HCT116 (cell line): ENCODE measurements around the gene RHBDF1. TPM values are rescaled to one million over a fixed set of nuclear protein-coding genes. Genes with fewer than 3 reads are reported as not detected.

ENCODE experiments used
- ATAC-seq: fragments of 200-7000 bp; cut with Tn5 transposase; 2 replicates; pipeline ENCODE4 v1.9.1; 2020; ENCODE audit warnings: mild to moderate bottlenecking, moderate library complexity
- BruUV-seq: library from RNA; stranded (reverse); fragments of 400-500 nt; replicated peaks from 2 replicates; lab custom pipeline; 2021; lab: Mats Ljungman, UMichigan
- CTCF ChIA-PET: fragments of 300-600 bp; sonication (Branson Sonifier 250); formaldehyde crosslinking; loops from one replicate; lab custom pipeline; 2021; ENCODE audit warnings: antibody characterized with exemption; lab: Charles Lee
- POLR2A ChIA-PET: fragments of 300-600, 350-600 bp; sonication (Branson Sonifier 250); formaldehyde crosslinking; loops from one replicate; lab custom pipeline; 2021; ENCODE audit warnings: antibody characterized with exemption; lab: Charles Lee
- RAD21 ChIA-PET, 2 experiments: fragments of 300-600 bp; sonication (Branson Sonifier 250); formaldehyde crosslinking; loops; one replicate each; lab custom pipeline; 2023; ENCODE audit warnings: low total read pairs in 2 of 2; ENCODE audit not compliant: uncharacterized antibody in 2 of 2, unreplicated experiment in 2 of 2, low non-redundant PET in 1 of 2; lab: Charles Lee
- DNase-seq: peaks from one replicate; pipeline ENCODE4 v3.0.0-alpha.2; 2010; ENCODE audit warnings: low read depth, low spot score
- H2AFZ ChIP-seq: fragments of 200-600 bp; shearing (Covaris generic), sonication (generic); 2 replicates; pipeline ENCODE4 v1.6.1; 2017; ENCODE audit warnings: low read depth, mixed run types, mixed read lengths, antibody characterized with exemption, low read length; ENCODE audit not compliant: poor library complexity, severe bottlenecking
- H3K27ac ChIP-seq: 2 replicates; pipeline ENCODE4 v1.5.1; 2012; ENCODE audit warnings: low read depth, low read length
- H3K27me3 ChIP-seq: fragments of 200-600 bp; sonication (generic); 2 replicates; pipeline ENCODE4 v1.6.1; 2016; ENCODE audit warnings: mixed run types, low read length, mixed read lengths; ENCODE audit not compliant: insufficient read depth
- H3K36me3 ChIP-seq, 2 experiments: fragments of 200-500 bp in 1 of 2; fragments of 200-600 bp in 1 of 2; sonication (Bioruptor generic) in 1 of 2; sonication (generic) in 1 of 2; 2 replicates each; pipeline versions ENCODE4 v1.5.1 to v1.6.1; 2014 to 2016; ENCODE audit warnings: low read length in 2 of 2, inconsistent platforms in 1 of 2, mixed read lengths in 1 of 2, mixed run types in 1 of 2; ENCODE audit not compliant: insufficient read depth in 2 of 2, control insufficient read depth in 1 of 2
- H3K4me1 ChIP-seq, 2 experiments: fragments of 200-600 bp in 1 of 2; sonication (generic) in 1 of 2; 2 replicates each; pipeline versions ENCODE4 v1.5.1 to v1.6.1; 2012 to 2017; ENCODE audit warnings: low read length in 2 of 2, inconsistent platforms in 1 of 2, mild to moderate bottlenecking in 1 of 2, mixed read lengths in 1 of 2, mixed run types in 1 of 2, moderate library complexity in 1 of 2; ENCODE audit not compliant: insufficient read depth in 2 of 2, control insufficient read depth in 1 of 2
- H3K4me2 ChIP-seq: fragments of 200-600 bp; sonication (generic); 2 replicates; pipeline ENCODE4 v1.6.1; 2017; ENCODE audit warnings: mixed run types, low read length, mixed read lengths
- H3K4me3 ChIP-seq, 2 experiments: fragments of 200-600 bp in 1 of 2; sonication (generic) in 1 of 2; replicated peaks in 1 of 2; 2 replicates each; pipeline ENCODE4 v1.5.1; 2011 to 2016; ENCODE audit warnings: low read length in 2 of 2, control low read depth in 1 of 2, low read depth in 1 of 2, mild to moderate bottlenecking in 1 of 2, mixed read lengths in 1 of 2, mixed run types in 1 of 2
- H3K79me2 ChIP-seq: fragments of 200-600 bp; sonication (generic); 2 replicates; pipeline ENCODE4 v1.6.1; 2017; ENCODE audit warnings: mild to moderate bottlenecking, mixed run types, low read length, moderate library complexity, mixed read lengths; ENCODE audit not compliant: insufficient read depth
- H3K9ac ChIP-seq: fragments of 200-600 bp; sonication (generic); 2 replicates; pipeline ENCODE4 v1.6.1; 2016; ENCODE audit warnings: low read length, mixed read lengths
- H3K9me2 ChIP-seq: fragments of 200-600 bp; sonication (generic), shearing (Covaris generic); 2 replicates; pipeline ENCODE4 v1.6.1; 2017; ENCODE audit warnings: mixed run types, mild to moderate bottlenecking, moderate library complexity; ENCODE audit not compliant: insufficient read depth
- H3K9me3 ChIP-seq, 2 experiments: fragments of 200-500 bp in 1 of 2; fragments of 200-600 bp in 1 of 2; sonication (Bioruptor generic) in 1 of 2; sonication (generic) in 1 of 2; 2 replicates each; pipeline ENCODE4 v1.6.1; 2014 to 2017; ENCODE audit warnings: low read length in 2 of 2, mixed read lengths in 2 of 2, inconsistent platforms in 1 of 2, low read depth in 1 of 2, mild to moderate bottlenecking in 1 of 2, mixed run types in 1 of 2, moderate library complexity in 1 of 2; ENCODE audit not compliant: control insufficient read depth in 1 of 2, insufficient read depth in 1 of 2
- H4K20me1 ChIP-seq: fragments of 200-600 bp; sonication (generic), shearing (Covaris generic); 2 replicates; pipeline ENCODE4 v1.6.1; 2017; ENCODE audit warnings: mixed run types, mild to moderate bottlenecking, moderate library complexity; ENCODE audit not compliant: insufficient read depth
- CBX3 ChIP-seq: IDR thresholded peaks from 2 replicates; pipeline ENCODE4 v1.6.1; 2012; ENCODE audit warnings: low read depth
- CEBPB ChIP-seq: IDR thresholded peaks from 2 replicates; pipeline ENCODE4 v1.6.1; 2012; ENCODE audit warnings: low read depth
- EGR1 ChIP-seq: IDR thresholded peaks from 2 replicates; pipeline ENCODE4 v1.6.1; 2012; ENCODE audit warnings: low read depth
- ELF1 ChIP-seq: IDR thresholded peaks from 2 replicates; pipeline ENCODE4 v1.6.1; 2012; ENCODE audit warnings: low read depth, borderline replicate concordance
- EZH2phosphoT487 ChIP-seq: fragments of 200-600 bp; IDR thresholded peaks from 2 replicates; pipeline ENCODE4 v1.6.1; 2018; ENCODE audit warnings: antibody characterized with exemption, borderline replicate concordance
- FOSL1 ChIP-seq: IDR thresholded peaks from 2 replicates; pipeline ENCODE4 v1.6.1; 2012; ENCODE audit warnings: low read depth
- JUND ChIP-seq: IDR thresholded peaks from 2 replicates; pipeline ENCODE4 v1.6.1; 2012
- RAD21 ChIP-seq: IDR thresholded peaks from 2 replicates; pipeline ENCODE4 v1.6.1; 2012; ENCODE audit warnings: low read depth, mild to moderate bottlenecking
- SP1 ChIP-seq: IDR thresholded peaks from 2 replicates; pipeline ENCODE4 v1.6.1; 2012; ENCODE audit warnings: low read depth
- SRF ChIP-seq: IDR thresholded peaks from 2 replicates; pipeline ENCODE4 v1.6.1; 2012; ENCODE audit warnings: low read depth
- TCF7L2 ChIP-seq: IDR thresholded peaks from 2 replicates; pipeline ENCODE4 v1.7.0; 2011; ENCODE audit warnings: borderline replicate concordance, inconsistent platforms; ENCODE audit not compliant: insufficient read depth, insufficient read length; ENCODE audit errors: extremely low read depth
- ZFX ChIP-seq: fragments of 450-650 bp; IDR thresholded peaks from 2 replicates; pipeline ENCODE4 v1.6.1; 2017
- ZNF274 ChIP-seq: fragments of 200-500 bp; sonication (Bioruptor generic); IDR thresholded peaks from 2 replicates; pipeline ENCODE4 v1.6.1; 2014; ENCODE audit warnings: mild to moderate bottlenecking, low read depth, low read length, inconsistent platforms
- intact Hi-C: fragments of 100-400 bp; cut with micrococcal nuclease; formaldehyde crosslinking; loops from 2 replicates; pipeline ENCODE4 v1.10.0; 2022
- total RNA-seq: library from RNA; stranded (reverse); gene quantifications from one replicate; pipeline ENCODE4 v1.2.1, GENCODE V29; 2021; ENCODE audit not compliant: unreplicated experiment
- TF ChIP-seq, protein P1 (sequence below), 3 experiments: fragments of 200-600 bp in 1 of 3; sonication (generic) in 1 of 3; IDR thresholded peaks in 2 of 3; conservative IDR thresholded peaks in 1 of 3; 2 replicates each; pipeline ENCODE4 v1.5.1; 2012 to 2017; ENCODE audit warnings: low read depth in 2 of 3, low read length in 2 of 3, antibody characterized with exemption in 1 of 3, borderline replicate concordance in 1 of 3, control low read depth in 1 of 3, mild to moderate bottlenecking in 1 of 3, mixed read lengths in 1 of 3, mixed run types in 1 of 3, moderate library complexity in 1 of 3; ENCODE audit not compliant: insufficient read depth in 1 of 3
- TF ChIP-seq, protein P2 (sequence below): IDR thresholded peaks from 2 replicates; pipeline ENCODE4 v1.6.1; 2012; ENCODE audit warnings: low read depth
- TF ChIP-seq, protein P3 (sequence below): IDR thresholded peaks from 2 replicates; pipeline ENCODE4 v1.6.1; 2012

RHBDF1 gene
- total RNA-seq, 1 experiment from 2014 or later: 19.8 TPM

DNA sequence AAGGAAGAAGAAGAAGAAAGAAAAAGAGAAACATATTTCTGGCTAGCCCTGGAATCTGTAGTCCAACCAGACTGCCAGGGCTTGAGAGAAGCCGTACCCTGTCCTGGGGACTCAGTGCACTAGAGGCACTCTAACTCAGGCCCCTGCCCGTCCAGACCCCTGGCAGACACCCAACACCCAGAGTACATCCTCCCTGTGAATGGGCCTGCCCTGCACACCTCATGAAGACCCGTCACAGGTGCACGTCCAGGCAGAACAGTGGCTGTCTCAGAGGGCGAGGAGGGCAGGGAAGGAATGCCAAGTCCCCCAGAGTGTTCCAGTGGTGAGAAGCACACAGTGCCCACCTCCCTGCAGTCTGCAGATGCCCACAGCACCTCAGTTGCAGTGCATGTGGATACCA lies 28.6 kb upstream of the RHBDF1 start:
- Histone ChIP-seq H3K79me2 (no peaks in the 10 kb centered on the region), H3K27ac (no peak overlapping the region), H4K20me1 (no peaks in the 10 kb centered on the region), H3K4me1 (no peaks in the 10 kb centered on the region), H3K4me2 (no peak overlapping the region), H2AFZ (no peak overlapping the region), H3K9me2 (no peaks in the 10 kb centered on the region), H3K4me3 (no peak overlapping the region), H3K27me3 (no peaks in the 10 kb centered on the region), H3K9ac (no peak overlapping the region), H3K36me3 (no peaks in the 10 kb centered on the region; a peak in 2 of 4 replicates), H3K9me3 (no peaks in the 10 kb centered on the region)
- no TSS peak for BruUV-seq
- RAD21 ChIA-PET: no interaction called here
- DNase-seq: no peak
- CTCF ChIA-PET: no interaction called here
- intact Hi-C loops: no loop called here
- no peak for ATAC-seq
- POLR2A ChIA-PET: no interaction called here
- TF ChIP-seq TCF7L2 (no peak), CEBPB (no peak), SP1 (no peak), SRF (no peak), ELF1 (no peak), ZFX (no peak), RAD21 (no peak), EZH2phosphoT487 (no peak), EGR1 (no peak), ZNF274 (no peak), CBX3 (no peak), JUND (no peak), FOSL1 (no peak)
- TF ChIP-seq, protein P1, sequence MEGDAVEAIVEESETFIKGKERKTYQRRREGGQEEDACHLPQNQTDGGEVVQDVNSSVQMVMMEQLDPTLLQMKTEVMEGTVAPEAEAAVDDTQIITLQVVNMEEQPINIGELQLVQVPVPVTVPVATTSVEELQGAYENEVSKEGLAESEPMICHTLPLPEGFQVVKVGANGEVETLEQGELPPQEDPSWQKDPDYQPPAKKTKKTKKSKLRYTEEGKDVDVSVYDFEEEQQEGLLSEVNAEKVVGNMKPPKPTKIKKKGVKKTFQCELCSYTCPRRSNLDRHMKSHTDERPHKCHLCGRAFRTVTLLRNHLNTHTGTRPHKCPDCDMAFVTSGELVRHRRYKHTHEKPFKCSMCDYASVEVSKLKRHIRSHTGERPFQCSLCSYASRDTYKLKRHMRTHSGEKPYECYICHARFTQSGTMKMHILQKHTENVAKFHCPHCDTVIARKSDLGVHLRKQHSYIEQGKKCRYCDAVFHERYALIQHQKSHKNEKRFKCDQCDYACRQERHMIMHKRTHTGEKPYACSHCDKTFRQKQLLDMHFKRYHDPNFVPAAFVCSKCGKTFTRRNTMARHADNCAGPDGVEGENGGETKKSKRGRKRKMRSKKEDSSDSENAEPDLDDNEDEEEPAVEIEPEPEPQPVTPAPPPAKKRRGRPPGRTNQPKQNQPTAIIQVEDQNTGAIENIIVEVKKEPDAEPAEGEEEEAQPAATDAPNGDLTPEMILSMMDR (IDR thresholded peaks at IDR 0.05 in 2 of 3, conservative IDR thresholded peaks at IDR 0.05 in 1 of 3; ENCODE audit: borderline replicate concordance in 1 of 3, insufficient read depth in 1 of 3, low read depth in 2 of 3, low read length in 2 of 3): no peak
- TF ChIP-seq, protein P2, sequence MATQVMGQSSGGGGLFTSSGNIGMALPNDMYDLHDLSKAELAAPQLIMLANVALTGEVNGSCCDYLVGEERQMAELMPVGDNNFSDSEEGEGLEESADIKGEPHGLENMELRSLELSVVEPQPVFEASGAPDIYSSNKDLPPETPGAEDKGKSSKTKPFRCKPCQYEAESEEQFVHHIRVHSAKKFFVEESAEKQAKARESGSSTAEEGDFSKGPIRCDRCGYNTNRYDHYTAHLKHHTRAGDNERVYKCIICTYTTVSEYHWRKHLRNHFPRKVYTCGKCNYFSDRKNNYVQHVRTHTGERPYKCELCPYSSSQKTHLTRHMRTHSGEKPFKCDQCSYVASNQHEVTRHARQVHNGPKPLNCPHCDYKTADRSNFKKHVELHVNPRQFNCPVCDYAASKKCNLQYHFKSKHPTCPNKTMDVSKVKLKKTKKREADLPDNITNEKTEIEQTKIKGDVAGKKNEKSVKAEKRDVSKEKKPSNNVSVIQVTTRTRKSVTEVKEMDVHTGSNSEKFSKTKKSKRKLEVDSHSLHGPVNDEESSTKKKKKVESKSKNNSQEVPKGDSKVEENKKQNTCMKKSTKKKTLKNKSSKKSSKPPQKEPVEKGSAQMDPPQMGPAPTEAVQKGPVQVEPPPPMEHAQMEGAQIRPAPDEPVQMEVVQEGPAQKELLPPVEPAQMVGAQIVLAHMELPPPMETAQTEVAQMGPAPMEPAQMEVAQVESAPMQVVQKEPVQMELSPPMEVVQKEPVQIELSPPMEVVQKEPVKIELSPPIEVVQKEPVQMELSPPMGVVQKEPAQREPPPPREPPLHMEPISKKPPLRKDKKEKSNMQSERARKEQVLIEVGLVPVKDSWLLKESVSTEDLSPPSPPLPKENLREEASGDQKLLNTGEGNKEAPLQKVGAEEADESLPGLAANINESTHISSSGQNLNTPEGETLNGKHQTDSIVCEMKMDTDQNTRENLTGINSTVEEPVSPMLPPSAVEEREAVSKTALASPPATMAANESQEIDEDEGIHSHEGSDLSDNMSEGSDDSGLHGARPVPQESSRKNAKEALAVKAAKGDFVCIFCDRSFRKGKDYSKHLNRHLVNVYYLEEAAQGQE: no peak
- TF ChIP-seq, protein P3, sequence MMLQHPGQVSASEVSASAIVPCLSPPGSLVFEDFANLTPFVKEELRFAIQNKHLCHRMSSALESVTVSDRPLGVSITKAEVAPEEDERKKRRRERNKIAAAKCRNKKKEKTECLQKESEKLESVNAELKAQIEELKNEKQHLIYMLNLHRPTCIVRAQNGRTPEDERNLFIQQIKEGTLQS: no peak
